SU-DHL-6 (cell line): ENCODE measurements around the gene APOL6.

Experiments used
- EZH2phosphoT487 ChIP-seq: fragments of 200-600 bp; sonication (generic), shearing (Covaris generic); conservative IDR thresholded peaks from 2 replicates; pipeline ENCODE4 v1.6.1; 2018; ENCODE audit warnings: mild to moderate bottlenecking, antibody characterized with exemption, low read length, moderate library complexity, mixed read lengths
- TF ChIP-seq, protein P1 (sequence below): fragments of 200-600 bp; sonication (generic); IDR thresholded peaks from one replicate; pipeline ENCODE4 v1.5.1; 2017; ENCODE audit warnings: antibody characterized with exemption, mild to moderate bottlenecking, low read length, moderate library complexity; ENCODE audit not compliant: insufficient read depth, poor library complexity, severe bottlenecking

DNA sequence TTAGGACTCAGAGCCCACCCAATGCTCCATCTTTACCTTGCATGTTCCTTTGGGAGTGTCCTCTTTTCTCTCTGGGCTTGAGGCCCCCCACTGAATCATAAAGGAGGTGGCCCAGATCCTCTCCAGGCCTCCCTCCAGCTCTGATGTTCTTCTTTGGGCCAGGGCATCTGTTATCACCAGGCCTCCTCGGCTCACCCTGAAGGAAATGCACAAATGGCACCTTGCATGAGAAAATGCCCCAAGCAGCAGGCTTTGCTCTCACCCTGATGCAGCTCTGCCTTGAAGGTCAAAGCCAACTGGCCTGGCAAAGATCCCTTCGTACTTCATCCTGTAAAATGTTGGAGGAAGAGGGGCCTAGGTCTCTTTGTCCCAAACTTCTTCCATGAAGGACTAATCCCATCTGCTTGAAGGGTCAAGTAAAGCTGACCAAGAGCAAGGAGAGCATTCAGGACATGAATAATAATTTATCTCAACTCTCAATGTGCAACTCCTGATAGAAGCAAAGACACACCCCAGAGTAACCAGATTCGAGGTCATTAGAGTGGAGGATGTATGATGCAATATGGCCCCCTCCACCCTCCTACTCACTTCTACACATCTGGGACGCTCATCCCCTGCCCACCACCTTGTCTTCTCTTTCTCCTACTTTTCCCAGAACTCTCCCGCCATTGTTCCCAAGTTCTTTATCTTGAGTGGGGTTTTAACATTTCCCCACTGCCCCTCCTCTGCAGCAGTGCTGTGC, 9.5 kb downstream of the APOL6 start:
- TF ChIP-seq, protein P1, sequence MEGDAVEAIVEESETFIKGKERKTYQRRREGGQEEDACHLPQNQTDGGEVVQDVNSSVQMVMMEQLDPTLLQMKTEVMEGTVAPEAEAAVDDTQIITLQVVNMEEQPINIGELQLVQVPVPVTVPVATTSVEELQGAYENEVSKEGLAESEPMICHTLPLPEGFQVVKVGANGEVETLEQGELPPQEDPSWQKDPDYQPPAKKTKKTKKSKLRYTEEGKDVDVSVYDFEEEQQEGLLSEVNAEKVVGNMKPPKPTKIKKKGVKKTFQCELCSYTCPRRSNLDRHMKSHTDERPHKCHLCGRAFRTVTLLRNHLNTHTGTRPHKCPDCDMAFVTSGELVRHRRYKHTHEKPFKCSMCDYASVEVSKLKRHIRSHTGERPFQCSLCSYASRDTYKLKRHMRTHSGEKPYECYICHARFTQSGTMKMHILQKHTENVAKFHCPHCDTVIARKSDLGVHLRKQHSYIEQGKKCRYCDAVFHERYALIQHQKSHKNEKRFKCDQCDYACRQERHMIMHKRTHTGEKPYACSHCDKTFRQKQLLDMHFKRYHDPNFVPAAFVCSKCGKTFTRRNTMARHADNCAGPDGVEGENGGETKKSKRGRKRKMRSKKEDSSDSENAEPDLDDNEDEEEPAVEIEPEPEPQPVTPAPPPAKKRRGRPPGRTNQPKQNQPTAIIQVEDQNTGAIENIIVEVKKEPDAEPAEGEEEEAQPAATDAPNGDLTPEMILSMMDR: no peak
- no peak for TF ChIP-seq EZH2phosphoT487
